WTC11 (cell line): ENCODE measurements around the gene HADHB. TPM values are rescaled to one million over a fixed set of nuclear protein-coding genes. Genes with fewer than 3 reads are reported as not detected.
A peak's percentile ranks its signal among the peaks of the same experiment; 100 is the strongest.

Experiments
- ATF3 ChIP-seq: sonication (generic); formaldehyde crosslinking; conservative IDR thresholded peaks from 2 replicates; pipeline ENCODE4 v1.8.1; 2022; ENCODE audit warnings: mild to moderate bottlenecking, missing genetic modification reagents
- CDX4 ChIP-seq: fragments of 250-450 bp; sonication (Bioruptor Pico); IDR thresholded peaks from 2 replicates; pipeline ENCODE4 v1.9.0; 2021; ENCODE audit warnings: moderate library complexity, mild to moderate bottlenecking, inconsistent platforms, borderline replicate concordance
- ETV6 ChIP-seq: sonication (generic); formaldehyde crosslinking; IDR thresholded peaks from 2 replicates; pipeline ENCODE4 v1.8.1; 2022; ENCODE audit warnings: mild to moderate bottlenecking, missing genetic modification reagents
- FOXK1 ChIP-seq: sonication (generic); formaldehyde crosslinking; IDR thresholded peaks from 2 replicates; pipeline ENCODE4 v1.8.0; 2022; ENCODE audit warnings: mild to moderate bottlenecking, moderate library complexity, missing genetic modification reagents
- GRHL2 ChIP-seq: fragments of 250-450 bp; sonication (Bioruptor Pico); IDR thresholded peaks from 2 replicates; pipeline ENCODE4 v1.8.0; 2022; ENCODE audit warnings: mild to moderate bottlenecking, moderate library complexity; ENCODE audit not compliant: insufficient replicate concordance, severe bottlenecking
- HMGA2 ChIP-seq: fragments of 250-450 bp; sonication (Bioruptor Pico); IDR thresholded peaks from 2 replicates; pipeline ENCODE4 v1.4.0; 2021; ENCODE audit warnings: mild to moderate bottlenecking, moderate library complexity
- JAZF1 ChIP-seq: fragments of 250-450 bp; sonication (Bioruptor Pico); IDR thresholded peaks from 2 replicates; pipeline ENCODE4 v1.9.0; 2021; ENCODE audit warnings: moderate library complexity, mild to moderate bottlenecking, inconsistent platforms
- JUN ChIP-seq: sonication (generic); formaldehyde crosslinking; IDR thresholded peaks from 2 replicates; pipeline ENCODE4 v1.8.0; 2023; ENCODE audit warnings: mild to moderate bottlenecking, missing genetic modification reagents
- MLX ChIP-seq: sonication (generic); formaldehyde crosslinking; IDR thresholded peaks from 2 replicates; pipeline ENCODE4 v1.8.1; 2023; ENCODE audit warnings: mild to moderate bottlenecking, missing genetic modification reagents, moderate library complexity
- NR1H2 ChIP-seq: sonication (generic); formaldehyde crosslinking; IDR thresholded peaks from 2 replicates; pipeline ENCODE4 v1.9.0; 2021; ENCODE audit warnings: mild to moderate bottlenecking, moderate library complexity, missing genetic modification reagents
- NR2C2 ChIP-seq: sonication (generic); formaldehyde crosslinking; IDR thresholded peaks from 2 replicates; pipeline ENCODE4 v1.8.0; 2022; ENCODE audit warnings: mild to moderate bottlenecking, missing genetic modification reagents
- PRRX2 ChIP-seq: fragments of 250-450 bp; sonication (Bioruptor Pico); IDR thresholded peaks from 2 replicates; pipeline ENCODE4 v1.8.0; 2021; ENCODE audit warnings: mild to moderate bottlenecking
- RORB ChIP-seq: fragments of 250-450 bp; sonication (Bioruptor Pico); IDR thresholded peaks from 2 replicates; pipeline ENCODE4 v1.9.0; 2021; ENCODE audit warnings: mild to moderate bottlenecking
- TCF7 ChIP-seq: sonication (generic); formaldehyde crosslinking; IDR thresholded peaks from 2 replicates; pipeline ENCODE4 v1.8.0; 2022; ENCODE audit warnings: mild to moderate bottlenecking, low read depth, missing genetic modification reagents, moderate library complexity
- ZNF232 ChIP-seq: sonication (generic); formaldehyde crosslinking; IDR thresholded peaks from 2 replicates; pipeline ENCODE4 v1.8.0; 2022; ENCODE audit warnings: mild to moderate bottlenecking, missing genetic modification reagents
- ZNF396 ChIP-seq: fragments of 250-450 bp; sonication (Bioruptor Pico); IDR thresholded peaks from 2 replicates; pipeline ENCODE4 v1.8.0; 2021; ENCODE audit warnings: mild to moderate bottlenecking, moderate library complexity, borderline replicate concordance
- ZNF423 ChIP-seq: fragments of 250-450 bp; sonication (Bioruptor Pico); IDR thresholded peaks from 2 replicates; pipeline ENCODE4 v2.1.2; 2022; ENCODE audit warnings: mild to moderate bottlenecking, moderate library complexity
- ZNF425 ChIP-seq: fragments of 250-450 bp; sonication (Bioruptor Pico); conservative IDR thresholded peaks from 2 replicates; pipeline ENCODE4 v1.9.0; 2021; ENCODE audit warnings: mild to moderate bottlenecking
- total RNA-seq: library from RNA; stranded (reverse); gene quantifications from 3 replicates; pipeline ENCODE4 v1.2.3, GENCODE V29; 2021
- TF ChIP-seq, protein P1 (sequence below): sonication (generic); formaldehyde crosslinking; IDR thresholded peaks from 2 replicates; pipeline ENCODE4 v1.8.0; 2023; ENCODE audit warnings: mild to moderate bottlenecking, missing genetic modification reagents
- TF ChIP-seq, protein P2 (sequence below): sonication (generic); formaldehyde crosslinking; IDR thresholded peaks from 2 replicates; pipeline ENCODE4 v1.8.1; 2022; ENCODE audit warnings: low read depth, missing genetic modification reagents, borderline replicate concordance
- TF ChIP-seq, protein P3 (sequence below): sonication (generic); formaldehyde crosslinking; IDR thresholded peaks from 2 replicates; pipeline ENCODE4 v1.8.0; 2022; ENCODE audit warnings: mild to moderate bottlenecking, missing genetic modification reagents
- TF ChIP-seq, protein P4 (sequence below): sonication (generic); formaldehyde crosslinking; IDR thresholded peaks from 2 replicates; pipeline ENCODE4 v1.8.1; 2022; ENCODE audit warnings: low read depth, mild to moderate bottlenecking, moderate library complexity, missing genetic modification reagents, borderline replicate concordance
- TF ChIP-seq, protein P5 (sequence below): sonication (generic); formaldehyde crosslinking; IDR thresholded peaks from 2 replicates; pipeline ENCODE4 v1.8.1; 2023; ENCODE audit warnings: mild to moderate bottlenecking, missing genetic modification reagents, moderate library complexity
- TF ChIP-seq, protein P6 (sequence below): fragments of 250-450 bp; sonication (Bioruptor Pico); IDR thresholded peaks from 2 replicates; pipeline ENCODE4 v2.1.2; 2022; ENCODE audit warnings: mild to moderate bottlenecking, moderate library complexity

Gene HADHB
- total RNA-seq, 1 experiment from 2014 or later = 60.7 TPM

- TF ChIP-seq JAZF1 (CRISPR knock-in tag) (no peak), PRRX2 (CRISPR knock-in tag) (no peak), ZNF423 (no peak), CDX4 (CRISPR knock-in tag) (no peak), FOXK1 (peak; percentile 76), HMGA2 (0 out of 2 replicates have a peak, but pooled peaks have one; percentile 4), ATF3 (no peak), TCF7 (CRISPR knock-in tag) (no peak), NR1H2 (CRISPR knock-in tag) (no peak), JUN (CRISPR knock-in tag) (no peak), NR2C2 (CRISPR knock-in tag) (no peak), GRHL2 (CRISPR knock-in tag) (no peak), ZNF396 (CRISPR knock-in tag) (no peak), MLX (no peak), ZNF232 (CRISPR knock-in tag) (no peak), RORB (CRISPR knock-in tag) (no peak), ZNF425 (CRISPR knock-in tag) (no peak), ETV6 (CRISPR knock-in tag) (peak; percentile 67; the same call in 1 of the 2 replicates)
- TF ChIP-seq, protein P1, sequence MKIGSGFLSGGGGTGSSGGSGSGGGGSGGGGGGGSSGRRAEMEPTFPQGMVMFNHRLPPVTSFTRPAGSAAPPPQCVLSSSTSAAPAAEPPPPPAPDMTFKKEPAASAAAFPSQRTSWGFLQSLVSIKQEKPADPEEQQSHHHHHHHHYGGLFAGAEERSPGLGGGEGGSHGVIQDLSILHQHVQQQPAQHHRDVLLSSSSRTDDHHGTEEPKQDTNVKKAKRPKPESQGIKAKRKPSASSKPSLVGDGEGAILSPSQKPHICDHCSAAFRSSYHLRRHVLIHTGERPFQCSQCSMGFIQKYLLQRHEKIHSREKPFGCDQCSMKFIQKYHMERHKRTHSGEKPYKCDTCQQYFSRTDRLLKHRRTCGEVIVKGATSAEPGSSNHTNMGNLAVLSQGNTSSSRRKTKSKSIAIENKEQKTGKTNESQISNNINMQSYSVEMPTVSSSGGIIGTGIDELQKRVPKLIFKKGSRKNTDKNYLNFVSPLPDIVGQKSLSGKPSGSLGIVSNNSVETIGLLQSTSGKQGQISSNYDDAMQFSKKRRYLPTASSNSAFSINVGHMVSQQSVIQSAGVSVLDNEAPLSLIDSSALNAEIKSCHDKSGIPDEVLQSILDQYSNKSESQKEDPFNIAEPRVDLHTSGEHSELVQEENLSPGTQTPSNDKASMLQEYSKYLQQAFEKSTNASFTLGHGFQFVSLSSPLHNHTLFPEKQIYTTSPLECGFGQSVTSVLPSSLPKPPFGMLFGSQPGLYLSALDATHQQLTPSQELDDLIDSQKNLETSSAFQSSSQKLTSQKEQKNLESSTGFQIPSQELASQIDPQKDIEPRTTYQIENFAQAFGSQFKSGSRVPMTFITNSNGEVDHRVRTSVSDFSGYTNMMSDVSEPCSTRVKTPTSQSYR (CRISPR knock-in tag) = peak; percentile 55; the same call in 1 of the 2 replicates
- TF ChIP-seq, protein P2, sequence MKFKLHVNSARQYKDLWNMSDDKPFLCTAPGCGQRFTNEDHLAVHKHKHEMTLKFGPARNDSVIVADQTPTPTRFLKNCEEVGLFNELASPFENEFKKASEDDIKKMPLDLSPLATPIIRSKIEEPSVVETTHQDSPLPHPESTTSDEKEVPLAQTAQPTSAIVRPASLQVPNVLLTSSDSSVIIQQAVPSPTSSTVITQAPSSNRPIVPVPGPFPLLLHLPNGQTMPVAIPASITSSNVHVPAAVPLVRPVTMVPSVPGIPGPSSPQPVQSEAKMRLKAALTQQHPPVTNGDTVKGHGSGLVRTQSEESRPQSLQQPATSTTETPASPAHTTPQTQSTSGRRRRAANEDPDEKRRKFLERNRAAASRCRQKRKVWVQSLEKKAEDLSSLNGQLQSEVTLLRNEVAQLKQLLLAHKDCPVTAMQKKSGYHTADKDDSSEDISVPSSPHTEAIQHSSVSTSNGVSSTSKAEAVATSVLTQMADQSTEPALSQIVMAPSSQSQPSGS = no peak
- TF ChIP-seq, protein P3, sequence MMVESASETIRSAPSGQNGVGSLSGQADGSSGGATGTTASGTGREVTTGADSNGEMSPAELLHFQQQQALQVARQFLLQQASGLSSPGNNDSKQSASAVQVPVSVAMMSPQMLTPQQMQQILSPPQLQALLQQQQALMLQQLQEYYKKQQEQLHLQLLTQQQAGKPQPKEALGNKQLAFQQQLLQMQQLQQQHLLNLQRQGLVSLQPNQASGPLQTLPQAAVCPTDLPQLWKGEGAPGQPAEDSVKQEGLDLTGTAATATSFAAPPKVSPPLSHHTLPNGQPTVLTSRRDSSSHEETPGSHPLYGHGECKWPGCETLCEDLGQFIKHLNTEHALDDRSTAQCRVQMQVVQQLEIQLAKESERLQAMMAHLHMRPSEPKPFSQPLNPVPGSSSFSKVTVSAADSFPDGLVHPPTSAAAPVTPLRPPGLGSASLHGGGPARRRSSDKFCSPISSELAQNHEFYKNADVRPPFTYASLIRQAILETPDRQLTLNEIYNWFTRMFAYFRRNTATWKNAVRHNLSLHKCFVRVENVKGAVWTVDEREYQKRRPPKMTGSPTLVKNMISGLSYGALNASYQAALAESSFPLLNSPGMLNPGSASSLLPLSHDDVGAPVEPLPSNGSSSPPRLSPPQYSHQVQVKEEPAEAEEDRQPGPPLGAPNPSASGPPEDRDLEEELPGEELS (CRISPR knock-in tag) = no peak
- TF ChIP-seq, protein P4, sequence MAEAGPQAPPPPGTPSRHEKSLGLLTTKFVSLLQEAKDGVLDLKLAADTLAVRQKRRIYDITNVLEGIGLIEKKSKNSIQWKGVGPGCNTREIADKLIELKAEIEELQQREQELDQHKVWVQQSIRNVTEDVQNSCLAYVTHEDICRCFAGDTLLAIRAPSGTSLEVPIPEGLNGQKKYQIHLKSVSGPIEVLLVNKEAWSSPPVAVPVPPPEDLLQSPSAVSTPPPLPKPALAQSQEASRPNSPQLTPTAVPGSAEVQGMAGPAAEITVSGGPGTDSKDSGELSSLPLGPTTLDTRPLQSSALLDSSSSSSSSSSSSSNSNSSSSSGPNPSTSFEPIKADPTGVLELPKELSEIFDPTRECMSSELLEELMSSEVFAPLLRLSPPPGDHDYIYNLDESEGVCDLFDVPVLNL (CRISPR knock-in tag) = no peak
- TF ChIP-seq, protein P5, sequence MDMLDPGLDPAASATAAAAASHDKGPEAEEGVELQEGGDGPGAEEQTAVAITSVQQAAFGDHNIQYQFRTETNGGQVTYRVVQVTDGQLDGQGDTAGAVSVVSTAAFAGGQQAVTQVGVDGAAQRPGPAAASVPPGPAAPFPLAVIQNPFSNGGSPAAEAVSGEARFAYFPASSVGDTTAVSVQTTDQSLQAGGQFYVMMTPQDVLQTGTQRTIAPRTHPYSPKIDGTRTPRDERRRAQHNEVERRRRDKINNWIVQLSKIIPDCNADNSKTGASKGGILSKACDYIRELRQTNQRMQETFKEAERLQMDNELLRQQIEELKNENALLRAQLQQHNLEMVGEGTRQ (CRISPR knock-in tag) = no peak
- TF ChIP-seq, protein P6, sequence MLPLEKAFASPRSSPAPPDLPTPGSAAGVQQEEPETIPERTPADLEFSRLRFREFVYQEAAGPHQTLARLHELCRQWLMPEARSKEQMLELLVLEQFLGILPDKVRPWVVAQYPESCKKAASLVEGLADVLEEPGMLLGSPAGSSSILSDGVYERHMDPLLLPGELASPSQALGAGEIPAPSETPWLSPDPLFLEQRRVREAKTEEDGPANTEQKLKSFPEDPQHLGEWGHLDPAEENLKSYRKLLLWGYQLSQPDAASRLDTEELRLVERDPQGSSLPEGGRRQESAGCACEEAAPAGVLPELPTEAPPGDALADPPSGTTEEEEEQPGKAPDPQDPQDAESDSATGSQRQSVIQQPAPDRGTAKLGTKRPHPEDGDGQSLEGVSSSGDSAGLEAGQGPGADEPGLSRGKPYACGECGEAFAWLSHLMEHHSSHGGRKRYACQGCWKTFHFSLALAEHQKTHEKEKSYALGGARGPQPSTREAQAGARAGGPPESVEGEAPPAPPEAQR (CRISPR knock-in tag) = no peak
Measured at GRCh38 chr2:26244309-26245230, at the start of gene HADHB, which contains the start of gene HADHA (continued).
